H9 (cell line): Measurements from ENCODE around the gene CACNA2D3. TPM values are rescaled to one million over a fixed set of nuclear protein-coding genes. Genes with fewer than 3 reads are reported as not detected.

Source experiments
- DNase-seq: peaks from one replicate; pipeline ENCODE4 v3.0.0-alpha.2; 2017
- H2AFZ ChIP-seq: one replicate; pipeline ENCODE4 v1.6.1; 2013; ENCODE audit warnings: mild to moderate bottlenecking, low read length, control low read depth, moderate library complexity
- H2AK5ac ChIP-seq: 2 replicates; pipeline ENCODE4 v1.6.1; 2013; ENCODE audit warnings: low read length, control low read depth, mixed read lengths; ENCODE audit not compliant: insufficient read length
- H2BK120ac ChIP-seq: one replicate; pipeline ENCODE4 v1.6.1; 2013; ENCODE audit warnings: low read depth, mild to moderate bottlenecking, low read length, control low read depth, inconsistent platforms; ENCODE audit not compliant: poor library complexity, severe bottlenecking
- H2BK12ac ChIP-seq: 2 replicates; pipeline ENCODE4 v1.6.1; 2013; ENCODE audit warnings: low read length, control low read depth, mixed read lengths, low read depth; ENCODE audit not compliant: insufficient read length
- H2BK15ac ChIP-seq: 2 replicates; pipeline ENCODE4 v1.6.1; 2013; ENCODE audit warnings: low read depth, low read length, control low read depth
- H2BK20ac ChIP-seq: one replicate; pipeline ENCODE4 v1.6.1; 2013; ENCODE audit warnings: low read depth, mild to moderate bottlenecking, low read length, control low read depth, inconsistent platforms; ENCODE audit not compliant: poor library complexity, severe bottlenecking
- H2BK5ac ChIP-seq: 2 replicates; pipeline ENCODE4 v1.6.1; 2013; ENCODE audit warnings: low read length, control low read depth, mixed read lengths; ENCODE audit not compliant: insufficient read length
- H3K14ac ChIP-seq: 2 replicates; pipeline ENCODE4 v1.6.1; 2013; ENCODE audit warnings: low read length, control low read depth; ENCODE audit not compliant: insufficient read depth
- H3K18ac ChIP-seq: 2 replicates; pipeline ENCODE4 v1.6.1; 2013; ENCODE audit warnings: low read depth, mild to moderate bottlenecking, mixed read lengths, low read length, control low read depth; ENCODE audit not compliant: insufficient read length
- H3K23ac ChIP-seq: 2 replicates; pipeline ENCODE4 v1.6.1; 2013; ENCODE audit warnings: low read length, control low read depth, mixed read lengths, low read depth; ENCODE audit not compliant: insufficient read length
- H3K23me2 ChIP-seq: 2 replicates; pipeline ENCODE4 v1.6.1; 2013; ENCODE audit warnings: low read depth, mild to moderate bottlenecking, mixed read lengths, low read length, control low read depth; ENCODE audit not compliant: insufficient read length, poor library complexity, severe bottlenecking
- H3K27ac ChIP-seq: 2 replicates; pipeline ENCODE4 v1.5.1; 2013; ENCODE audit warnings: low read length, control low read depth, mixed read lengths, low read depth; ENCODE audit not compliant: insufficient read length
- H3K27me3 ChIP-seq: 2 replicates; pipeline ENCODE4 v1.6.1; 2013; ENCODE audit warnings: low read length, control low read depth, inconsistent platforms; ENCODE audit not compliant: insufficient read depth
- H3K4ac ChIP-seq: 2 replicates; pipeline ENCODE4 v1.6.1; 2013; ENCODE audit warnings: low read depth, mild to moderate bottlenecking, control low read depth, inconsistent platforms, low read length, moderate library complexity
- H3K4me1 ChIP-seq: 2 replicates; pipeline ENCODE4 v1.6.1; 2013; ENCODE audit warnings: low read length, control low read depth, inconsistent platforms; ENCODE audit not compliant: insufficient read depth
- H3K4me2 ChIP-seq: 2 replicates; pipeline ENCODE4 v1.6.1; 2013; ENCODE audit warnings: low read length, control low read depth, mixed read lengths; ENCODE audit not compliant: insufficient read length, insufficient read depth
- H3K56ac ChIP-seq: 2 replicates; pipeline ENCODE4 v1.6.1; 2013; ENCODE audit warnings: low read depth, mild to moderate bottlenecking, mixed read lengths, low read length, control low read depth; ENCODE audit not compliant: insufficient read length
- H3K79me1 ChIP-seq: 2 replicates; pipeline ENCODE4 v1.6.1; 2013; ENCODE audit warnings: low read depth, mild to moderate bottlenecking, moderate library complexity, low read length, control low read depth, inconsistent platforms; ENCODE audit not compliant: insufficient read depth, poor library complexity, severe bottlenecking
- H3K79me2 ChIP-seq: 2 replicates; pipeline ENCODE4 v1.6.1; 2013; ENCODE audit warnings: low read length, control low read depth, inconsistent platforms; ENCODE audit not compliant: insufficient read depth
- H3K9ac ChIP-seq: 2 replicates; pipeline ENCODE4 v1.6.1; 2013; ENCODE audit warnings: low read length, control low read depth, mixed read lengths; ENCODE audit not compliant: insufficient read length; ENCODE audit errors: extremely low read depth
- H3K9me3 ChIP-seq: one replicate; pipeline ENCODE4 v1.6.1; 2013; ENCODE audit warnings: low read depth, low read length, inconsistent platforms; ENCODE audit not compliant: control insufficient read depth
- H3T11ph ChIP-seq: one replicate; pipeline ENCODE4 v1.6.1; 2013; ENCODE audit warnings: mild to moderate bottlenecking, low read length, control low read depth, inconsistent platforms
- H4K20me1 ChIP-seq: one replicate; pipeline ENCODE4 v1.6.1; 2013; ENCODE audit not compliant: control insufficient read depth, insufficient read length, insufficient read depth
- H4K5ac ChIP-seq: 2 replicates; pipeline ENCODE4 v1.6.1; 2013; ENCODE audit warnings: low read depth, mild to moderate bottlenecking, mixed read lengths, low read length, control low read depth; ENCODE audit not compliant: insufficient read length
- H4K8ac ChIP-seq: replicated peaks from 2 replicates; pipeline ENCODE4 v1.6.1; 2013; ENCODE audit warnings: low read length, control low read depth, mixed read lengths, low read depth; ENCODE audit not compliant: insufficient read length
- H4K91ac ChIP-seq: 2 replicates; pipeline ENCODE4 v1.6.1; 2013; ENCODE audit warnings: low read depth, mild to moderate bottlenecking, moderate library complexity, mixed read lengths, low read length, control low read depth; ENCODE audit not compliant: insufficient read length
- H3K27ac Mint-ChIP-seq, 3 experiments: 2 replicates in 2 of 3; 3 replicates in 1 of 3; pipeline ENCODE4 v1.8.0; 2020 to 2021; ENCODE audit warnings: mixed read lengths in 3 of 3, mild to moderate bottlenecking in 1 of 3, moderate library complexity in 1 of 3
- H3K27me3 Mint-ChIP-seq: 2 replicates; pipeline ENCODE4 v1.8.0; 2021; ENCODE audit warnings: low read depth, mild to moderate bottlenecking, moderate library complexity, mixed read lengths
- H3K36me3 Mint-ChIP-seq, 3 experiments: 2 replicates in 2 of 3; 3 replicates in 1 of 3; pipeline ENCODE4 v1.8.0; 2020 to 2021; ENCODE audit warnings: low read depth in 3 of 3, mixed read lengths in 3 of 3; ENCODE audit not compliant: insufficient read depth in 1 of 3
- H3K4me1 Mint-ChIP-seq, 2 experiments: 2 replicates each; pipeline ENCODE4 v1.8.0; 2020; ENCODE audit warnings: mixed read lengths in 2 of 2
- H3K4me3 Mint-ChIP-seq, 2 experiments: 2 replicates in 1 of 2; 3 replicates in 1 of 2; pipeline ENCODE4 v1.8.0; 2020 to 2021; ENCODE audit warnings: mild to moderate bottlenecking in 2 of 2, mixed read lengths in 2 of 2, moderate library complexity in 1 of 2
- H3K9me3 Mint-ChIP-seq, 2 experiments: 2 replicates in 1 of 2; 3 replicates in 1 of 2; pipeline ENCODE4 v1.8.0; 2020; ENCODE audit warnings: mild to moderate bottlenecking in 2 of 2, mixed read lengths in 2 of 2, moderate library complexity in 1 of 2
- WGBS: extraction: QIAGEN DNeasy Blood & Tissue Kit; methylation state at CpG from one replicate; pipeline ENCODE4 v1.1.7; 2013; ENCODE audit warnings: missing lambda C conversion rate, low lambda C conversion rate, mixed read lengths; ENCODE audit not compliant: insufficient read length; ENCODE audit errors: extremely low coverage; 5-methylcytosine and 5-hydroxymethylcytosine counted together
- total RNA-seq: library from RNA; stranded (reverse); gene quantifications from 2 replicates; pipeline ENCODE4 v1.2.1, GENCODE V29; 2021
- TF ChIP-seq, protein P1 (sequence below): fragments of 200-600 bp; sonication (generic); conservative IDR thresholded peaks from 3 replicates; pipeline ENCODE4 v1.8.0; 2021; ENCODE audit warnings: antibody characterized with exemption, mild to moderate bottlenecking

The CACNA2D3 gene
- total RNA-seq, 1 experiment from 2014 or later: 3.2 TPM

DNA sequence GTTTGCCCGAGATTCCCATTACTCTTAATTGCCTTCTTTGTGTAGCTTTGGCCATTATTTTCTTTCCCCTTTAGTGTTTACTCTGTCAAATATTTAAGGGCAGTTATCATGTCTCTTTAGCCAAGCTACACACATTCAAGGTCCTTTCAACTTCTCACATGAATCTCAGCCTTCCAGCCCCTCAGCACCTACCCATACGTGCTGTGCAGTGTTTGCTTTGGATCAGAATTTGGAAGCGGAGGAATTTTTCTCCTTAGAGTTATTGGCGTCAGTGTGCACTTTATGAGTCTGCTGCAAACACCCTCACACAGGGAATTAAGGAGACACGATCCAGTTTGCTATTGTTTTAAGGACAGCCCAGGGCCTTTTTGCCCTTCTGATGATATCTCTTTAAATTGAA lies 231.6 kb downstream of the CACNA2D3 start:
- Histone ChIP-seq H3K14ac (no peak overlapping the region), H2BK12ac (no peak overlapping the region), H2AK5ac (no peak overlapping the region), H2BK20ac (no peak overlapping the region), H3K27ac (no peak overlapping the region), H2BK120ac (no peak overlapping the region), H3K79me2 (no peaks in the 10 kb centered on the region), H3K23me2 (no peaks in the 10 kb centered on the region), H3T11ph (no peak overlapping the region), H3K79me1 (no peaks in the 10 kb centered on the region), H3K23ac (no peak overlapping the region), H4K8ac (no peak overlapping the region), H3K56ac (no peak overlapping the region), H3K9ac (no peak overlapping the region), H4K20me1 (no peaks in the 10 kb centered on the region), H2BK15ac (no peak overlapping the region), H3K4ac (no peak overlapping the region), H4K5ac (no peak overlapping the region), H3K4me1 (no peaks in the 10 kb centered on the region), H2BK5ac (no peak overlapping the region), H3K9me3 (no peaks in the 10 kb centered on the region), H3K18ac (no peak overlapping the region), H3K27me3 (no peaks in the 10 kb centered on the region), H3K4me2 (no peak overlapping the region), H2AFZ (no peak overlapping the region), H4K91ac (no peak overlapping the region)
- DNase-seq: no peak
- Mint-ChIP-seq H3K36me3 (no peaks in the 10 kb centered on the region), H3K27ac (peak overlapping the region in 1 of 3 experiments; percentile 13; a peak in 1 of 7 replicates), H3K9me3 (no peaks in the 10 kb centered on the region; a peak in 1 of 5 replicates), H3K27me3 (no peaks in the 10 kb centered on the region), H3K4me1 (peaks cover 20 to 24% of the 10 kb centered on the region in 2 experiments), H3K4me3 (no peak overlapping the region)
- TF ChIP-seq, protein P1, sequence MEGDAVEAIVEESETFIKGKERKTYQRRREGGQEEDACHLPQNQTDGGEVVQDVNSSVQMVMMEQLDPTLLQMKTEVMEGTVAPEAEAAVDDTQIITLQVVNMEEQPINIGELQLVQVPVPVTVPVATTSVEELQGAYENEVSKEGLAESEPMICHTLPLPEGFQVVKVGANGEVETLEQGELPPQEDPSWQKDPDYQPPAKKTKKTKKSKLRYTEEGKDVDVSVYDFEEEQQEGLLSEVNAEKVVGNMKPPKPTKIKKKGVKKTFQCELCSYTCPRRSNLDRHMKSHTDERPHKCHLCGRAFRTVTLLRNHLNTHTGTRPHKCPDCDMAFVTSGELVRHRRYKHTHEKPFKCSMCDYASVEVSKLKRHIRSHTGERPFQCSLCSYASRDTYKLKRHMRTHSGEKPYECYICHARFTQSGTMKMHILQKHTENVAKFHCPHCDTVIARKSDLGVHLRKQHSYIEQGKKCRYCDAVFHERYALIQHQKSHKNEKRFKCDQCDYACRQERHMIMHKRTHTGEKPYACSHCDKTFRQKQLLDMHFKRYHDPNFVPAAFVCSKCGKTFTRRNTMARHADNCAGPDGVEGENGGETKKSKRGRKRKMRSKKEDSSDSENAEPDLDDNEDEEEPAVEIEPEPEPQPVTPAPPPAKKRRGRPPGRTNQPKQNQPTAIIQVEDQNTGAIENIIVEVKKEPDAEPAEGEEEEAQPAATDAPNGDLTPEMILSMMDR: no peak
- WGBS: no CpG with 5 or more reads among the region's 5 CpGs
